ENCODE data around the gene RBM15. TPM values are rescaled to one million over a fixed set of nuclear protein-coding genes. Genes with fewer than 3 reads are reported as not detected.
A peak's percentile ranks its signal among the peaks of the same experiment; 100 is the strongest.

Gene RBM15
- total and polyA plus RNA-seq, 2 of the 13 experiments (the other 11 are each of a cell fraction or from before 2014, with no cell fraction given): 13.5 to 36.4 TPM

- no peak for TF ChIP-seq ZBTB43 (CRISPR knock-in tag; conservative IDR thresholded peaks at IDR 0.05)
- no peak for TF ChIP-seq GPN1 (CRISPR knock-in tag; IDR thresholded peaks at IDR 0.05; ENCODE audit: borderline replicate concordance)
- TF ChIP-seq PBX3 (CRISPR knock-in tag; IDR thresholded peaks at IDR 0.05; ENCODE audit: borderline replicate concordance): no peak
- no peak for TF ChIP-seq ZBTB39 (CRISPR knock-in tag; IDR thresholded peaks at IDR 0.05)
- no peak for TF ChIP-seq ZNF407 (CRISPR knock-in tag; IDR thresholded peaks at IDR 0.05; ENCODE audit: not compliant biosample characterization)
- no peak for TF ChIP-seq ZNF674 (CRISPR knock-in tag; IDR thresholded peaks at IDR 0.05; ENCODE audit: low read depth)
- no peak for TF ChIP-seq NCOA5 (CRISPR knock-in tag; IDR thresholded peaks at IDR 0.05)
- no peak for TF ChIP-seq ZNF605 (CRISPR knock-in tag; IDR thresholded peaks at IDR 0.05)
- TF ChIP-seq ZBTB34 (CRISPR knock-in tag; IDR thresholded peaks at IDR 0.05): no peak
- TF ChIP-seq ZNF792 (CRISPR knock-in tag; IDR thresholded peaks at IDR 0.05): no peak
- 0 out of 2 replicates have a peak, but pooled peaks have one; percentile 35 for TF ChIP-seq MAFF (IDR thresholded peaks at IDR 0.05; ENCODE audit: low read depth, low read length)
- no peak for TF ChIP-seq NR1H2 (CRISPR knock-in tag; IDR thresholded peaks at IDR 0.05; ENCODE audit: borderline replicate concordance, low read depth)
- no peak for TF ChIP-seq HOXD1 (CRISPR knock-in tag; IDR thresholded peaks at IDR 0.05)
- no peak for TF ChIP-seq SIX4 (CRISPR knock-in tag; IDR thresholded peaks at IDR 0.05)
Observed at GRCh38 chr1:110312188-110313121, 26.7 kb upstream of the RBM15 start (continued).

All from HepG2 (cell line).